ENCODE data around the gene FOXO3.
"Not testable (repeated sequence)": the region's sequence is repeated elsewhere in the genome, so short reads cannot be mapped to it uniquely, and the experiment has no call there.

FOXO3 gene

GRCh38 chr6:108635505-108636226 is 74.9 kb downstream of the FOXO3 start:
- peak; percentile 46 for DNase-seq

- no peak for DNase-seq
These were observed 77.2 kb downstream of the FOXO3 start for GRCh38 chr6:108637963-108638362.

- DNase-seq: no peak
These were observed 78.3 kb downstream of the FOXO3 start for GRCh38 chr6:108638993-108639392.

GRCh38 chr6:108640104-108640503 is 79.4 kb downstream of the FOXO3 start:
- DNase-seq: no peak

GRCh38 chr6:108643184-108643583 is 82.5 kb downstream of the FOXO3 start:
- no peak for DNase-seq

GRCh38 chr6:108644252-108644651 is 83.5 kb downstream of the FOXO3 start:
- no peak for DNase-seq

GRCh38 chr6:108648191-108648590 is 87.5 kb downstream of the FOXO3 start:
- no peak for DNase-seq

- no peak for DNase-seq
These were observed 89.6 kb downstream of the FOXO3 start for GRCh38 chr6:108650325-108650724.

- DNase-seq: no peak
These were observed 90.1 kb downstream of the FOXO3 start for GRCh38 chr6:108650781-108651180.

GRCh38 chr6:108651340-108652227 is 90.9 kb downstream of the FOXO3 start:
- DNase-seq: no peak

GRCh38 chr6:108652375-108652774 is 91.7 kb downstream of the FOXO3 start:
- DNase-seq: no peak

- DNase-seq: no peak
These were observed 93.2 kb downstream of the FOXO3 start for GRCh38 chr6:108653949-108654348.

GRCh38 chr6:108654465-108655106 is 93.9 kb downstream of the FOXO3 start:
- no peak for DNase-seq

- no peak for DNase-seq
These were observed 95.3 kb downstream of the FOXO3 start for GRCh38 chr6:108655806-108656651.

GRCh38 chr6:108656836-108657235 is 96.1 kb downstream of the FOXO3 start:
- no peak for DNase-seq

GRCh38 chr6:108658174-108658573 is 97.5 kb downstream of the FOXO3 start:
- no peak for DNase-seq

GRCh38 chr6:108658785-108659184 is 98.1 kb downstream of the FOXO3 start:
- not testable (repeated sequence) for DNase-seq

GRCh38 chr6:108660251-108660650 is 99.5 kb downstream of the FOXO3 start:
- DNase-seq: no peak

- DNase-seq: no peak
These were observed 100.7 kb downstream of the FOXO3 start for GRCh38 chr6:108661430-108661829.

GRCh38 chr6:108661982-108662381 is 101.3 kb downstream of the FOXO3 start:
- no peak for DNase-seq

GRCh38 chr6:108662702-108663101 is 102.0 kb downstream of the FOXO3 start:
- no peak for DNase-seq

GRCh38 chr6:108663494-108664064 is 102.9 kb downstream of the FOXO3 start:
- DNase-seq: not testable (repeated sequence)

All from CD4-positive, alpha-beta T cell treated with Interleukin-10 for 1 hour (primary cell).